ENCODE results near the gene CACNA2D4.

Gene CACNA2D4

GRCh38 chr12:1815814-1816729 lies 102.4 kb downstream of the CACNA2D4 start:
- no peak for DNase-seq (ENCODE audit: low read depth)

- no peak for DNase-seq (ENCODE audit: low read depth)
Measured at GRCh38 chr12:1815108-1815507, 103.3 kb downstream of the CACNA2D4 start.

- no peak for DNase-seq (ENCODE audit: low read depth)
Measured at GRCh38 chr12:1814266-1814665, 104.2 kb downstream of the CACNA2D4 start.

GRCh38 chr12:1812650-1813302 lies 105.7 kb downstream of the CACNA2D4 start:
- DNase-seq (ENCODE audit: low read depth): no peak

- DNase-seq (ENCODE audit: low read depth): no peak
Measured at GRCh38 chr12:1811948-1812291, 106.5 kb downstream of the CACNA2D4 start.

GRCh38 chr12:1811281-1811947 lies 107.0 kb downstream of the CACNA2D4 start:
- no peak for DNase-seq (ENCODE audit: low read depth)

GRCh38 chr12:1810931-1811280 lies 107.5 kb downstream of the CACNA2D4 start:
- no peak for DNase-seq (ENCODE audit: low read depth)

GRCh38 chr12:1810201-1810930 lies 108.1 kb downstream of the CACNA2D4 start:
- no peak for DNase-seq (ENCODE audit: low read depth)

- no peak for DNase-seq (ENCODE audit: low read depth)
Measured at GRCh38 chr12:1809591-1810190, 108.8 kb downstream of the CACNA2D4 start.

- no peak for DNase-seq (ENCODE audit: low read depth)
Measured at GRCh38 chr12:1808798-1809480, 109.5 kb downstream of the CACNA2D4 start.

- DNase-seq (ENCODE audit: low read depth): no peak
Measured at GRCh38 chr12:1808036-1808797, 110.2 kb downstream of the CACNA2D4 start.

- DNase-seq (ENCODE audit: low read depth): no peak
Measured at GRCh38 chr12:1807087-1807860, 111.2 kb downstream of the CACNA2D4 start.

GRCh38 chr12:1806301-1807086 lies 112.0 kb downstream of the CACNA2D4 start:
- no peak for DNase-seq (ENCODE audit: low read depth)

GRCh38 chr12:1805441-1806081 lies 112.9 kb downstream of the CACNA2D4 start:
- DNase-seq (ENCODE audit: low read depth): no peak

- DNase-seq (ENCODE audit: low read depth): peak; percentile 80
Measured at GRCh38 chr12:1804545-1805332, 113.7 kb downstream of the CACNA2D4 start.

- no peak for DNase-seq (ENCODE audit: low read depth)
Measured at GRCh38 chr12:1803736-1804135, 114.7 kb downstream of the CACNA2D4 start.

GRCh38 chr12:1801303-1801975 lies 117.0 kb downstream of the CACNA2D4 start:
- DNase-seq (ENCODE audit: low read depth): no peak

All from stromal cell of bone marrow (primary cell).